Measurements from ENCODE around the gene CEP112.
"Not testable (repeated sequence)": the region's sequence is repeated elsewhere in the genome, so short reads cannot be mapped to it uniquely, and the experiment has no call there.

CEP112 gene

DNA sequence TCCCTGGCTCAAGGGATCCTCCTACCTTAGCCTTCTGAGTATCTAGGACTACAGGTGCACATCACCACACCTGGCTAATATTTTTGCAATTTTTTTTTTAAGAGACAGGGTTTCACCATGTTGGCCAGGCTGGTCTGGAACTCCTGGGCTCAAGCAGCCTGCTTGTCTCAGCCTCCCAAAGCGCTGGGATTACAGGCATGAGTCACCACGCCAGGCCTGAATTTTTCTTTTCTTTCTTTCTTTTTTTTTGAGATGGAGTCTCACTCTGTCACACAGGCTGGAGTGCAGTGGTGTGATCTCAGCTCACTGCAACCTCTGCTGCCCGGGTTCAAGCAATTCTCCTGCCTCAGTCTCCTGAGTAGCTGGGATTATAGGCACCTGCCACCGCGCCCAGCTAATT lies 510.2 kb downstream of the CEP112 start:
- DNase-seq (ENCODE audit: low read depth): not testable (repeated sequence)

DNA sequence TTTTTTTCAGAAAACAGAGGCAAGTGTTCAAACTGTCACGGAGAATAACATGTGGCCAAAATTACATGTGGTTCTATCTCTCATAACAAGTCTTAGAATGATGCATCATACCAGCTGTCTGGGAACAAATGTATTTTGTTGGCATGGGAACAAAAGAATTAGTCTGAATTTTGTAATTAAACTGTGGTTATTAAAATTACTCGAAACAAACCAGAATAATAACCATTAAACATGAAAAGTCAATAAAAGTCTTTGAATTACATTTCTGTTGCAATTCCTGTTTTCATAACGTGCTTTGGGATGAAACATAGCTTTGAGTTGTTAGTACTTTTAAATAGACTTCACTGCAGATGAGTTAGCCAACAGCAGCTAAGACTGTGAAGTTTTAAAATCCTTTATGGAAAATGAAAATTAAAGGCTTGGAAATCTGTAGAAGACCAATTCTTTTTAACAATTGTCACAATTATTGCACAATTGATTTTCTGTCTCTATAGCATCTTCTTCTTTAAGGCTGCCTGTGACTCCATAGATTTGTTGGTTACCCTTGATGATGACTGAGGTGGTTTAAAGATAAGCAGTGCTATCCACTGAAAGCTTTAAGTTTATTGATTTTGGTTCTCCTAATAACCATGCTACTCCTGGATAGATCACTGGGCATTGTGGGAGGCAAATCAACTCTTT lies 512.6 kb downstream of the CEP112 start:
- no peak for DNase-seq (ENCODE audit: low read depth)

- DNase-seq (ENCODE audit: low read depth): no peak
Observed at GRCh38 chr17:65678546-65678945, 513.4 kb downstream of the CEP112 start.

GRCh38 chr17:65677932-65678331 lies 514.0 kb downstream of the CEP112 start:
- no peak for DNase-seq (ENCODE audit: low read depth)

DNA sequence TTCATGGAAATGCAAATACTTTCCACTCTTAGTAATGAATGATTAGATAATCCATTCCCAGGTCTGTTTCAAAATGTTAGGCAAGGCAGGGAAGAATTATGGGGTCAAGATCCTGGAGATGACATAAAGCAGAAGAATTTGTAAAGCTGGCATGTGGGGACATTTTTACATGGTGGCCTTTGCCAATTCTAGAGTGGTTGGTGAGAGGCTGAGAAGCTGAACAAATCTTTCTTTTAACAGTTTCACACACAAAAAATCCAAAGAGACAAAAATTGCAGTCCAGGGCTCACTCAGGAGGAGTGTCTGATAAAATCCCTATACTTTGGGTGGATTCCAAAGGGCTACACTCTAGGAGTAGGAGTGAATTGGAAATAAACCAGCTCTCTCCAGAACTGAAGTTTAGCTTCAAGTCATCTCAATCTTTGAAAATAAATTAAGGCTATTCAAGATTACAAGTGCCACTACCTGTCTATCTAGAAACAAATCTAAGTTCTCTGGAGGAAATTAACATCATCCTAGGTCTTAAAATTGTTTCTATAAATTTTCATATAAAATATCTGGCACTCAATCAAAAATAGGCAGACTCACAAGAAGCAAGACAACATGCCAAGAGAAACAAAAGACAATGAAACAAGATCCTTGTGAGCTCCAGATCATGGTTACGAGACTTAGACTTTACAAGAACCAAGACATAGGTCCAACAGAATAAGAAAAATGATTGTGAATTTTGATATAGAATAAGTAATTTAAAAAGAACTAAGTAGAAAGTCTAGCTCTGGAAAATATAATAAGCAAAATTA lies 517.5 kb downstream of the CEP112 start:
- DNase-seq (ENCODE audit: low read depth): no peak

- DNase-seq (ENCODE audit: low read depth): no peak
Observed at GRCh38 chr17:65670667-65671371, 521.1 kb downstream of the CEP112 start.

DNA sequence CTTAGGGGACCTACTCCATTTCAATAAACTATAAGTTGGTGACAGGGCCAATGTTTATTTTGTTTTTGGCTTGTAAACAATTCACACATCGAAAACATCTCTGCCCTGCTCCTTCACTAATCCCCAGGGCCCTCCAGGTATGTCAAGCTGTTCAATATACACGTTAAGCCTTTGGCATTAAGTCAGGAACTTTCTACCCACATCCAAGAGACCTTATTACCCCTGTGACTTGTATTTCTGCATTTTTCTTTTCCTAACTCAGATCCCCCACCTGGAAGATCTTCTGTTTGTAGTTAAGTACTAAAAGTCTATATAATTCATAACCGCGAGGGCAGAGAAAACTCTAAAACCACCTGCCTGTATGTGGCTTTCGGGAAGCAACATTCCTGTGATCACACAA lies 523.7 kb downstream of the CEP112 start:
- no peak for DNase-seq (ENCODE audit: low read depth)

DNA sequence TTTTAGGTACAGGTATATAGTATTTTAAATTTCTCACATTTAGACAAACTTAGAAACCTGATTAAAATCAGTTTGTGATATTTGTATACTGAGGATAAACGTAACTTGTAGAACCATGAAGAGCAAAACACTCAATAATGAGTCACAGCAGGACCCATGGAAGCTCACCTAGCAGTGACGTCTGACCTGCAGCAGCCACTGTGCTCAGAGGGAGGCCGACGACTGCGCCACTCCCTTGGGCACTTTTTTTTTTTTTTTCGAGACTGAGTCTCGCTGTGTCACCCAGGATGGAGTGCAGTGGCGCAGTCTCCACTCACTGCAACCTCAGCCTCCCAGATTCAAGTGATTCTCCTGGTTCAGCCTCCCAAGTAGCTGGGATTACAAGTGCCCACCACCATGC lies 524.3 kb downstream of the CEP112 start:
- no peak for DNase-seq (ENCODE audit: low read depth)

- DNase-seq (ENCODE audit: low read depth): no peak
Observed at GRCh38 chr17:65666876-65667321, 525.0 kb downstream of the CEP112 start.

GRCh38 chr17:65665966-65666365 lies 526.0 kb downstream of the CEP112 start:
- no peak for DNase-seq (ENCODE audit: low read depth)

DNA sequence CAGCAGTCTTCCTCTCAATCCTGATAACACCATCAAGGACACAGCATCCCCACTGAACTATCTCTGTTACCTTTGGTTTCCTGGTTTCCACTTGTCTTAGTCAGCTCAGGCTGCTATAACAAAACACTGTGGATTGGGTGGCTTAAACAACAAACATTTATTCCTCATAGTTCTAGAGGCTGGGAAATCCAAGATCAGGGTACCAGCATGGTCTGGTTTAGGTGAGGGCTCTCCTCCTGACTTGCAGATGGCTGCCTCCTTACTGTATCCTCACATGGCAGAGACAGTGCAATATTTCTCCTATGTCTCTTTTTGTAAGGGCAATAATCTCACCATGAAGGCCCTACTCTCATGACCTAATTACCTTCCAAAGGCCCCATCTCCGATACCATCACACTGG lies 527.2 kb downstream of the CEP112 start:
- no peak for DNase-seq (ENCODE audit: low read depth)

- no peak for DNase-seq (ENCODE audit: low read depth)
Observed at GRCh38 chr17:65664266-65664665, 527.7 kb downstream of the CEP112 start.

GRCh38 chr17:65662196-65662595 lies 529.7 kb downstream of the CEP112 start:
- no peak for DNase-seq (ENCODE audit: low read depth)

DNA sequence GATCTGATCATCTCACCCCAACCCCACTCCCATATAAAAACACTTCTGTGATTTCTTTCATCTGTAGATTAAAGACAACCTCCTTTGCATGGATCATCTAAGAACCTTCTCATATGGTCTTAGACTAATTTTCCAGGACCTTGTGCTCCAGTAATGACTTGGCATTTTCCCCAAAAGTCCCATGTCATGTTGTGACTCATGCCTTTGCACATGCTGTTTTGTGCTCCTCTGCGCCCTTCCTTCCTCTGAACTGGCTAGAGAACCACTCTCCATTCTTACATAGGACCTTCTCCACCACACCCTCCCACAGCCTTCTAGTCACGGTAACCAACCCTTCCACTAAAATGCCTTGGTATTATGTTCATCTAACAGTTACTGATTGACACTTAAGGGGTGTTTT lies 531.0 kb downstream of the CEP112 start:
- DNase-seq (ENCODE audit: low read depth): no peak

DNA sequence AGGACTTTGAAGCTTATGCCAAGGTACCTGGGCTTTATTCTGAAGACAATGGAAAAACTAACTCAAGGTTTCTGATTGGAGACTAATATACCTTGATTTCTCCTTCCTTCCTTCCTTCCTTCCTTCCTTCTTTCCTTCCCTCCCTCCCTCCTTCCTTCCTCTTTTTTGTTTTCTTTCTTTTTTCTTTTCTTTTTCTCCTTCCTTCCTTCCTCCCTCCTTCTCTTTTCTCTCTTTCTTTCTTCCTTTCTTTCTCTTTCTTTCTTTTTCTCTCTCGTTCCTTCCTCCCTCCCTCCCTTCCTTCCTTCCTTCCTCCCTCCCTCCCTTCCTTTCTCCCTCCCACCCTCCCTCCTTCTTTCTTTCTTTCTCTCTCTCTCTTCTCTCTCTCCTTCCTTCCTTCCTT lies 531.9 kb downstream of the CEP112 start:
- DNase-seq (ENCODE audit: low read depth): no peak

GRCh38 chr17:65659512-65659911 lies 532.4 kb downstream of the CEP112 start:
- no peak for DNase-seq (ENCODE audit: low read depth)

GRCh38 chr17:65657251-65657828 lies 534.6 kb downstream of the CEP112 start:
- DNase-seq (ENCODE audit: low read depth): no peak

DNA sequence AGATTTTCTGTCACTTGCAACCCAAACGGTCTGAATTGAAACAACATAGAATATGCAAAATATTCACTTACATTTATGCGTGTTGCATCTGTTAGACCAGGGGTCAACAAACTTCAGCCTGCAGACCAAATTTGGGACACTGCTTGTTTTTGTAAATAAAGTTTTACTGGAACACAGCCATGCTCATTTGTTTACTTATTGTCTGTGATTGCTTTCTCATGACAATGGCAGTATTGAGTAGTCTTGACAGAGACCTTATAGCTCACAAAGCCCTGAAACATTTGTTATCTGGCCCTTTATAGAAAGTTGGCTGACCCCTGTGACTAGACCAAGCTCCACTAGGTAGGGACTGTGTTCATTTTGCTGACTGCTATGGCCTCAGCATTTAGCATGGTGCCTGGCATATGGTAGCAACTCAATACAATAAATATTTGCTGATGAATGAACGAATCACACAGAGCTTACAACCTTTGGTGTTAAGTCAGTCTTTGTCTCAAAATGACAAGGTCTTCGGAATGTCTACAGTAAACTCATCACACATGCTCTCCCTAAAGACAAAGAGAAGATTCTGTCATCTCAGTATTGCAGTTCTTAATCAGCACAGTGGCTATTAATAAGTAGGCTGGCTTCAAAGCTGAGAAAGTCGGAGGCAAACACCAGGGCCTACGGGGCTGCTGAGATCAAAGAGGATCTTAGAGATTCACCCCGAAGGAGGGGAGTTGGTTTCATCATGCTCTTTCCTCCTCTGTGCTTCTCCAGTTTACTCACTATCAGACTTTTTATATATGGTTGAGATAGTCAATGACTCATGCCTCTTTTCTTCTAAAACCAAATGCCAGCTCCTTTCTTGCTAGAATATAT lies 535.3 kb downstream of the CEP112 start:
- DNase-seq (ENCODE audit: low read depth): no peak

DNA sequence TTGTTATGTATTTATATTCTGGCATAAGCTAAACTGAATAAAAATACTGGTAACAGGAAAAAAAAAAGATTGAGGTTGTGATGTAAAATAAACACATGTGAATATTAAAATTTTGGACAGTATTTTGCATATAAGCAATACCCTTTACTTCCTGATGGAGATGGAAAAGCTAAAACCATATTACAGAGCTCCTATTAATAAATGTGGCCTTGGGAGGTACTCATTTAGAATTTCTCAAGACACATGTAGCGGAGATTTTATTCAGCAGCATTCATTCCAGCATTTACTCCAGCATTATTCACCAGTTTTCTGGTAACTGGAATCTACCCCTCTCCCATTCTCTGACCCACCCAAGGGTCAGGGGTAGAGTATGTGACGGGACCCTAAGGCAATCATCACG lies 536.2 kb downstream of the CEP112 start:
- no peak for DNase-seq (ENCODE audit: low read depth)

DNA sequence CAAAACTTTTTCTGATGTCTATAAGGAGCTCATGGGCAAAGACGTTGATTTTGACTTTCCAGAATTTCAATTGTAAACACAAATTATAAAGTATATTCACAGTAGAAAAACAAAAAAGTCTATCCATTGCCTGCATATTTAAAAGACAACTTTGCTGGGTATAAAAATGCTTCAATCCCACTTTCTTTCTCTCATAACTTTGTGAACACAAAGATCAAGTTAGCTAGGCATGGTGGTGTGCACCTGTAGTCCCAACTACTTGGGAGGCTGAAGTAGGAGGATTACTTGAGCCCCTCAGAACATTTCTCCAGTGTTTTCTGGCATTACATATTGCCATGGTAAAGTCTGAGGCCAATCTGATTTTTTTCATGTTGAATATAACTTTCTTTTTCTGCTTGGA lies 547.4 kb downstream of the CEP112 start:
- no peak for DNase-seq (ENCODE audit: low read depth)

- DNase-seq (ENCODE audit: low read depth): no peak
Observed at GRCh38 chr17:65638221-65638975, 553.5 kb downstream of the CEP112 start.
